HG03342 (cell line): ENCODE results near the gene VSIG10L2.

ENCODE experiments used
- ATAC-seq: cut with Tn5 transposase; IDR thresholded peaks from one replicate; pipeline ENCODE4 v1.9.1; 2021; ENCODE audit warnings: mild to moderate bottlenecking, moderate library complexity; ENCODE audit not compliant: unreplicated experiment

VSIG10L2 gene

DNA sequence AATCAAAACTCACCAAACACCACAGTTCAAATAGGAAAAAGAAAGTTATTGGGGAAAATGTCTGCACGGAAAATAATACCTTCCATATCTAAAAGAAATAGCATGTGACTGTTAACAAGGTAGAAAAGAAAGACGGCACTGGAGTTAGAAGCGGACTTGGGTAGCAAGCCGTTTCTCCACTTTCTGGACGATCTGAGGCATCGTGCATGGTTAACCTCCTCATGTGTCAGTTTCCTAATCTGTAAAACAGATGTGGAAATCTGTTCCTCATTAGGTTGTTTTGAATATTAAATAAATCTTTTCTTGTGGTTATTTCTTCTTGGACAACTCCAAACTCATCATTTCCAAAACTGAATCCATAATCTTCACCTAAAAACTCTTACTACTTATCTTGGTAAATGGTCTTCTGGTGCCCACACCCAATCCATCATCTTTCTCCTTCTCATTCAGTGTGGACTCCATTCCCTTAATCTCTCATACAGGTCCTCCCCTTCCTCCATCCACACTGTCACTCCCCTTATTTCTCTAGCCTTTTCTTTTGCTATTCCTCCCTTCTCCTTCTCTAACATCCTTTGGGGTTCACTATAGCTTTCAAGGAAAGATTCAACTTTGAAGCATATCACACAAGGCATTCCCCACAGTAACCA is 53.5 kb downstream of the VSIG10L2 start:
- no peak for ATAC-seq

GRCh38 chr11:126002181-126002580 is 56.3 kb downstream of the VSIG10L2 start:
- no peak for ATAC-seq
